Iris pigment epithelial cell (primary cell): ENCODE measurements around the gene SMAD3.

Source experiments
- DNase-seq: peaks from one replicate; pipeline ENCODE4 v3.0.0-alpha.2; 2011; ENCODE audit warnings: low read depth

Gene SMAD3

GRCh38 chr15:67184208-67184925 lies 119.0 kb downstream of the SMAD3 start:
- no peak for DNase-seq

- DNase-seq, result no peak
Measured at GRCh38 chr15:67185051-67185450, 119.6 kb downstream of the SMAD3 start.

- DNase-seq, result peak; percentile 70
Measured at GRCh38 chr15:67185621-67186225, 120.3 kb downstream of the SMAD3 start.

GRCh38 chr15:67186226-67186649 lies 120.8 kb downstream of the SMAD3 start:
- DNase-seq, result no peak

- no peak for DNase-seq
Measured at GRCh38 chr15:67186688-67187087, 121.3 kb downstream of the SMAD3 start.

GRCh38 chr15:67187351-67187854 lies 122.0 kb downstream of the SMAD3 start:
- DNase-seq, result peak; percentile 11

GRCh38 chr15:67188551-67189218 lies 123.3 kb downstream of the SMAD3 start:
- peak; percentile 69 for DNase-seq

- DNase-seq, result peak; percentile 13
Measured at GRCh38 chr15:67189326-67190051, 124.1 kb downstream of the SMAD3 start.

GRCh38 chr15:67190326-67190725 lies 124.9 kb downstream of the SMAD3 start:
- DNase-seq, result peak; percentile 4

GRCh38 chr15:67190813-67191212 lies 125.4 kb downstream of the SMAD3 start:
- peak; percentile 0 for DNase-seq

GRCh38 chr15:67192185-67192820 lies 126.9 kb downstream of the SMAD3 start:
- peak; percentile 21 for DNase-seq

GRCh38 chr15:67193223-67193990 lies 128.0 kb downstream of the SMAD3 start:
- peak; percentile 35 for DNase-seq

- peak; percentile 16 for DNase-seq
Measured at GRCh38 chr15:67194171-67195114, 129.0 kb downstream of the SMAD3 start.

GRCh38 chr15:67195305-67195704 lies 129.9 kb downstream of the SMAD3 start:
- peak; percentile 14 for DNase-seq

GRCh38 chr15:67196222-67196621 lies 130.8 kb downstream of the SMAD3 start:
- peak; percentile 24 for DNase-seq

- peak; percentile 85 for DNase-seq
Measured at GRCh38 chr15:67196672-67197363, 131.4 kb downstream of the SMAD3 start.

- peak; percentile 36 for DNase-seq
Measured at GRCh38 chr15:67197364-67197695, 131.9 kb downstream of the SMAD3 start.

- DNase-seq, result no peak
Measured at GRCh38 chr15:67198157-67198754, 132.9 kb downstream of the SMAD3 start.

- DNase-seq, result peak; percentile 68
Measured at GRCh38 chr15:67199391-67199790, 134.0 kb downstream of the SMAD3 start.
